IPS-18c (cell line): ENCODE results near the gene MARS2.
"Not testable (repeated sequence)": the region's sequence is repeated elsewhere in the genome, so short reads cannot be mapped to it uniquely, and the experiment has no call there.

Experiments
- H3K4me3 ChIP-seq: 2 replicates; pipeline ENCODE4 v1.7.0; 2013; ENCODE audit warnings: low read depth, mild to moderate bottlenecking, low read length, moderate library complexity; ENCODE audit not compliant: insufficient read depth
- H3K9me3 ChIP-seq: one replicate; pipeline ENCODE4 v1.6.1; 2013; ENCODE audit warnings: mild to moderate bottlenecking, low read length, moderate library complexity; ENCODE audit not compliant: control insufficient read depth, insufficient read depth

Gene MARS2

DNA sequence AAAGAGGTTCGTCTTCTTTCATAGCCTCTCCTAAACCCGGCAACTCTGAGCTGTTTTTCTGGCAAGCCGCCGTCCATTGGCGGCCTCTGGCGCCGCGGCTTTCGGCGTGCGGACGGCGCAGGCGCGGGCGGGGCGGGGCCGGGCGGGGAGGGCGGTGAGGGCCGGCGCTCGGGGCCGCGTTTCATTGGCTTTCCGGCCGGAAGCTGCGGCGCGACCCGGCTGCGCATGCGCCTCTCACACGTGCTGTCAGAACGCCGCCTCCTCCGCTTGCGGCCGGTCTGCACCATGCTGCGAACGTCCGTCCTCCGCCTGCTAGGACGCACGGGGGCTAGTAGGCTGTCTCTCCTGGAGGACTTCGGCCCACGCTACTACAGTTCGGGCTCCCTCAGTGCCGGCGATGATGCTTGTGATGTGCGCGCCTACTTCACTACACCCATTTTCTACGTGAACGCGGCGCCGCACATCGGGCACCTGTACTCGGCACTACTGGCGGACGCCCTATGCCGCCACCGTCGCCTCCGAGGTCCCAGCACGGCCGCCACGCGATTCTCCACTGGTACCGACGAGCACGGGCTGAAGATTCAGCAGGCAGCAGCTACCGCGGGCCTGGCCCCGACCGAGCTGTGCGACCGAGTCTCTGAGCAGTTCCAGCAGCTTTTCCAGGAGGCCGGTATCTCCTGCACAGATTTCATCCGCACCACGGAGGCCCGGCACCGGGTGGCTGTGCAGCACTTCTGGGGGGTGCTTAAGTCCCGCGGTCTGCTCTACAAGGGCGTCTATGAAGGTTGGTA is at the start of gene MARS2:
Gene MARS2, plus strand, starts transcription at position 249 of the 791 bp plus-strand sequence. Its CDS starts 37 bp downstream, at position 286.
- Histone ChIP-seq H3K4me3 (peak within 1 kb of the TSS; percentile 79), H3K9me3 (no peaks in the 10 kb centered on the region)

DNA sequence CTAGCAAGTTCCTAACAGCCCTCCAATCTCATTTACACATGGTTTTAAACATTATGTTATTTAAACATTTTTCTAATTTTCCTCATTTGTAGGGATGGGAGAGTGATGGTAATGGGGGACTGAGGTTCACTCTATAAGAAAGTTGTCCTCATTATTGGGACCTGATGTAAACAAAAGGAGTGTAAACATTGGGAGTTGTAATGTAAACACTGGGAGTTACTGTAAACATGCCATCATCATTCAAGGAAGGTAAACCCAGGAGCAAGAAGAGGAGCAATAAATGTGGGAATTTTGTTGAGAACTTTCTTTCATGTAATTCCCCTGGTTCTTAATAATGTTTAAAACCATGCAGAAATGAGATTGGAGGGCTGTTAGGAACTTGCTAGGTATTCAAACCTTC is 47.6 kb upstream of the MARS2 start:
- H3K9me3 ChIP-seq, result no peaks in the 10 kb centered on the region

DNA sequence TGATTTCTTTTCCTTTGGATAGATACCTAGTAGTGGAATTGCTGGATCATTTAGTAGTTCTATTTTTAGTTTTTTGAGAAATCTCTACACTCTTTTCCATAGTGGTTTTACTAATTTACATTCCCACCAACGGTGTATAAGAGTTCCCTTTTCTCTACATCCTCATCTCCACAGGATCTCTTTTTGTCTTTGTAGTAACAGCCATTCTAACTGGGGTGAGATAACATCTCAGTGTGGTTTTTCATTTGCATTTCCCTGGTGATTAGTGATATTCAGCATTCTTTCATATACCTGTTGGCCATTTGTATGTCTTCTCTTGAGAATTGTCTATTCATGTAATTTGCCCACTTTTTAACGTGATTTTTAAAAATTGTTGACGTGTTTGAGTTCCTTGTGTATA is 43.5 kb upstream of the MARS2 start:
- Histone ChIP-seq H3K9me3 (no peaks in the 10 kb centered on the region), H3K4me3 (no peak overlapping the region)

More for the DNA sequence above, 47.6 kb upstream of the MARS2 start:
- H3K4me3 ChIP-seq, result no peak overlapping the region

GRCh38 chr2:197666277-197666676 is 38.9 kb upstream of the MARS2 start:
- Histone ChIP-seq H3K9me3 (no peaks in the 10 kb centered on the region), H3K4me3 (no peak overlapping the region)

GRCh38 chr2:197668296-197668695 is 36.9 kb upstream of the MARS2 start:
- Histone ChIP-seq H3K4me3 (no peak overlapping the region), H3K9me3 (no peaks in the 10 kb centered on the region)

GRCh38 chr2:197669077-197669476 is 36.1 kb upstream of the MARS2 start:
- Histone ChIP-seq H3K4me3 (no peak overlapping the region), H3K9me3 (no peaks in the 10 kb centered on the region)

GRCh38 chr2:197672371-197672893 is 32.7 kb upstream of the MARS2 start:
- Histone ChIP-seq H3K4me3 (no peak overlapping the region), H3K9me3 (no peaks in the 10 kb centered on the region)

- no peaks in the 10 kb centered on the region for H3K9me3 ChIP-seq
- H3K4me3 ChIP-seq, result no peak overlapping the region
These were observed 32.1 kb upstream of the MARS2 start for GRCh38 chr2:197673106-197673505.

DNA sequence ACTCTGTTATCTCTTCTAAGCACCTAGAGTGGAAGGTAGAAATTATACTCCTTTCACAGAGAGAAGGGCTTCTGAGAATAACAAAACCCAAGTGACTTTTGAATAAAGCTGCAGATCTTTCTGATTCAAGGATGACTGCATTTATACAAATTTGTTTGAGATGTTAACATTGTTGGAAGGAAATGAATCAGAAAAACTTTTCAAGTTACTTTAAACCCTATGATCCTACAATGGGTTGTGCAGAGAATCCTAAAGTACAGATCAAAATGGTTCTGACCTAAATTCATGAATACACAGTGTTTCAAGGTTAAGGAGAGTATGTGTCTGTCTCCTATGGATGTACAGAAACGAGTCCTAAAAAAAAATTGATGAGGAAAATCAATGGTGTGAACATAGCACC is 31.6 kb upstream of the MARS2 start:
- Histone ChIP-seq H3K9me3 (no peaks in the 10 kb centered on the region), H3K4me3 (no peak overlapping the region)

DNA sequence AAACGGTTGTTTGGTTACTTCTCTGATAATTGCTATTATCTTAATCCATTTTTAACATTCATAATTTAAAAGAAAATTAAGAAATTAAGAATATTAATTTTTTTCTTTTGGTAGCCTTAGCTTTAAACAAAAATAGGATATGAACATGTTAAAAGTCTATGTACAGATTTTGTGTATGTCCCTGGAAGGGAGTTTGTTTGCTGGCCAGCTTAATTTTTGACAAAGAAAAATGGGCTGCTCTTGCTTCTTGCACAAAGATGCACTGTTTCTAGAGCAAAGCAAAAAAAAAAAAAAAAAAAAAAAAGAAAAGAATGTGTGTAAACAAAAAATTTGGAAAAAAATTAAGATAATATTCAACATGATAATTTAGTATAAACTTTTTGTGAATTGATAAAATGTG is 31.1 kb upstream of the MARS2 start:
- Histone ChIP-seq H3K4me3 (no peak overlapping the region), H3K9me3 (no peaks in the 10 kb centered on the region)

GRCh38 chr2:197674591-197674990 is 30.6 kb upstream of the MARS2 start:
- H3K4me3 ChIP-seq, result no peak overlapping the region
- no peaks in the 10 kb centered on the region for H3K9me3 ChIP-seq

GRCh38 chr2:197675246-197675645 is 29.9 kb upstream of the MARS2 start, which contains the start of gene RFTN2:
RFTN2 (minus strand) TSS chr2:197675587; CDS start chr2:197675458, 129 bp downstream.
- peak within 1 kb of the TSS; percentile 30; the same call in 1 of the 2 replicates for H3K4me3 ChIP-seq
- no peaks in the 10 kb centered on the region for H3K9me3 ChIP-seq

GRCh38 chr2:197675711-197676188 is 29.4 kb upstream of the MARS2 start:
- peak overlapping the region; percentile 30; the same call in 1 of the 2 replicates for H3K4me3 ChIP-seq

DNA sequence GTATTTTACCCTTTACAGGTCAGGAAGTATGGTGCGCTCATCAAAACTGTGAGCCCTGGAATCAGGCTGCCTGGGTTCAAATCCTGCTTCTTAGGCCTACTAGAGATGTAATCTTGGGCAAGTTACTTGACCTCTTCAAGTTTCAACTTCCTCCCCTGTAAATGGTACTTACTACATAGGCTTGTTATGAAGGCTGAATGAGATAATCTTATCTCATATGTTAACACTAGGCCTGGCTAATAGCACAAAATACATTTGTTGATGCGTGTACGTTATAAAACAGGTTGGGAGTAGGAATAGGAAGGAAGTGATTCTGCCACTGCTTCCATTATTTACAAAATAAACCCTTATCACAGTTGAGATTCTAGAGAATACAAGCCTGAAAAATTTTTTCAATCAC is 28.1 kb upstream of the MARS2 start:
- H3K4me3 ChIP-seq, result no peak overlapping the region
- no peaks in the 10 kb centered on the region for H3K9me3 ChIP-seq

More at GRCh38 chr2:197675711-197676188, 29.4 kb upstream of the MARS2 start:
- H3K9me3 ChIP-seq, result no peaks in the 10 kb centered on the region

- Histone ChIP-seq H3K4me3 (no peak overlapping the region), H3K9me3 (no peaks in the 10 kb centered on the region)
These were observed 27.7 kb upstream of the MARS2 start for GRCh38 chr2:197677483-197677882.

- H3K9me3 ChIP-seq, H3K4me3 ChIP-seq: not testable (repeated sequence)
These were observed 10.0 kb upstream of the MARS2 start for GRCh38 chr2:197695206-197695605.

DNA sequence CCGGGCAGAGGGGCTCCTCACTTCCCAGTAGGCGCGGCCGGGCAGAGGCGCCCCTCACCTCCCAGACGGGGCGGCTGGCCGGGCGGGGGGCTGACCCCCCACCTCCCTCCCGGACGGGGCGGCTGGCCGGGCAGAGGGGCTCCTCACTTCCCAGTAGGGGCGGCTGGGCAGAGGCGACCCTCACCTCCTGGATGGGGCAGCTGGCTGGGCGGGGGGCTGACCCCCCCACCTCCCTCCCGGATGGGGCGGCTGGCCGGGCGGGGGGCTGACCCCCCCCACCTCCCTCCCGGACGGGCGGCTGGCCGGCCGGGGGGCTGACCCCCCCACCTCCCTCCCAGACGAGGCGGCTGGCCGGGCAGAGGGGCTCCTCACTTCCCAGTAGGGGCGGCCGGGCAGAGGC is 9.2 kb upstream of the MARS2 start:
- H3K9me3 ChIP-seq, H3K4me3 ChIP-seq: not testable (repeated sequence)

DNA sequence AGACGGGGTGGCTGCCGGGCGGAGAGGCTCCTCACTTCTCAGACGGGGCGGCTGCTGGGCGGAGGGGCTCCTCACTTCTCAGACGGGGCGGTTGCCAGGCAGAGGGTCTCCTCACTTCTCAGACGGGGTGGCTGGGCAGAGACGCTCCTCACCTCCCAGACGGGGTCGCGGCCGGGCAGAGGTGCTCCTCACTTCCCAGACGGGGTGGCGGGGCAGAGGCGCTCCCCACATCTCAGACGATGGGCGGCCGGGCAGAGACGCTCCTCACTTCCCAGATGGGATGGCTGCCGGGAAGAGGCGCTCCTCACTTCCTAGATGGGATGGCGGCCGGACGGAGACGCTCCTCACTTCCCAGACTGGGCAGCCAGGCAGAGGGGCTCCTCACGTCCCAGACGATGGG is 8.6 kb upstream of the MARS2 start:
- H3K9me3 ChIP-seq, H3K4me3 ChIP-seq: not testable (repeated sequence)
